GM19238 (cell line): Measurements from ENCODE around the gene STARD3.
A peak's percentile ranks its signal among the peaks of the same experiment; 100 is the strongest.
"Not testable (repeated sequence)": the region's sequence is repeated elsewhere in the genome, so short reads cannot be mapped to it uniquely, and the experiment has no call there.

ENCODE experiments used
- DNase-seq: peaks from one replicate; pipeline ENCODE4 v3.0.0; 2011; ENCODE audit warnings: low spot score; ENCODE audit not compliant: insufficient read length

The STARD3 gene

GRCh38 chr17:39636927-39637736 is at the start of gene STARD3:
STARD3 (plus strand) TSS chr17:39637144; CDS start chr17:39653532, 16,388 bp downstream.
- peak; percentile 98 for DNase-seq

DNA sequence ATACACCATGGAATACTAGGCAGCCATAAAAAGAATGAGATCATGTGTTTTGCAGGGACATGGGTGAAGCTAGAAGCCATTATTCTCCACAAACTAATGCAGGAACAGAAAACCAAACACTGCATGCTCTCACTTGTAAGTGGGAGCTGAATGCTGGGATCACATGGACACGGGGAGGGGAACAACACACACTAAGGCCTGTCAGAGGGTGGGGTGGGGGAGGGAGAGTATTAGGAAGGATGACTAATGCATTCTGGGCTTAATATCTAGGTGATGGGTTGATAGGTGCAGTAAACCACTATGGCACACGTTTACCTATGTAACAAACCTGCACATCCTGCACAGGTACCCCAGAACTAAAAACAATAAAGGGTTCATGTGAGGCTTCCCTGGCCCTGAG is 46.8 kb upstream of the STARD3 start:
- not testable (repeated sequence) for DNase-seq

GRCh38 chr17:39591958-39592954 is 44.7 kb upstream of the STARD3 start:
- DNase-seq = no peak

- DNase-seq = no peak
These were observed 43.6 kb upstream of the STARD3 start for GRCh38 chr17:39593371-39593770.

DNA sequence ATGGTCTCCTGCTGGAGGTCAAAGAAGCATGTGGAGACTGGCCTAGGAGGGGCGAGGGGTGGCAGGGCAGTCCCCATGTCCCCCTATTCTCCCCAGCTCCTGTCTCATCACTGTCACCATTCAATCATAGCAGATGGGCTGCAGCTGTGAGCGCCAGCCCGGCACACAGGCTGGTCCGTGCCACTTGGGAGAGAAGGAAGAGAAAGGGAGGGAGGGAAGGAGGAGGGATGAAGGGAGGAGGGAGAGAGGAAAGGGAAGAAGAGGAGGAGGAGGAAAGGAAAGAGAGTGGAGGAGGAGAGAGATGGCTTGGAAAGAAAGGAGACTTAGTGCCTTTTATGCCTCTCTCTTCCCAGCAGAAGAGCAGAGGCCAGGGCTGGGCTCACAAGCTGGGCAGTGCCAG is 41.6 kb upstream of the STARD3 start:
- DNase-seq = no peak

DNA sequence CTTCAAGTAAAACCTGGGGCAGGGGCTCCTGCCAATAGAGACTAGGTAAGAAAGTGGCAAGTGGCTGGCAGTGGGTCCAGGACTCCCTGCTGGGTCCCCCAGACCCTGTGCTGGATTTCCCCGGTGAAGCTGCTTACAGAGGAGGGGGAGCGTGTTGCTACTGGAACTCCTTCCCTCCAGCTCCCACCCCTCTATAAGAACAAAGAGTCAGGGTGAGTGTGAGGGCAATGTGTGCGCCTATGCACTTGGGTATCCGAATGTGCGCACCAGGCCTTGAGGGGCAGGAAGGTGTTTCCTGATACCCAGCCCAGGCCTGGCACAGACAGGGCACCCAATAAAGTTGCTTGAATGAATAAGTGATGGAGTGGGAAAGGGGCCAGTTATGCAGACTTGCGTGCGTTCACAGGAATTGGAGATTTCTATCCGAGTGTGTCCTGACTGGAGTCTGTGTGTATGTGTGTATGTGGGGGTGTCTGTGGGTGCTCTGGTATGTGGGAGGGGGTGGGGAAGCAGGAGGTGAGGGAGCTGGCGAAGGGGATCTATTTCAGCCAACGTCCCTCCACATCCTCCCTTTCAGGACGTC is 40.9 kb upstream of the STARD3 start:
- DNase-seq = no peak

DNA sequence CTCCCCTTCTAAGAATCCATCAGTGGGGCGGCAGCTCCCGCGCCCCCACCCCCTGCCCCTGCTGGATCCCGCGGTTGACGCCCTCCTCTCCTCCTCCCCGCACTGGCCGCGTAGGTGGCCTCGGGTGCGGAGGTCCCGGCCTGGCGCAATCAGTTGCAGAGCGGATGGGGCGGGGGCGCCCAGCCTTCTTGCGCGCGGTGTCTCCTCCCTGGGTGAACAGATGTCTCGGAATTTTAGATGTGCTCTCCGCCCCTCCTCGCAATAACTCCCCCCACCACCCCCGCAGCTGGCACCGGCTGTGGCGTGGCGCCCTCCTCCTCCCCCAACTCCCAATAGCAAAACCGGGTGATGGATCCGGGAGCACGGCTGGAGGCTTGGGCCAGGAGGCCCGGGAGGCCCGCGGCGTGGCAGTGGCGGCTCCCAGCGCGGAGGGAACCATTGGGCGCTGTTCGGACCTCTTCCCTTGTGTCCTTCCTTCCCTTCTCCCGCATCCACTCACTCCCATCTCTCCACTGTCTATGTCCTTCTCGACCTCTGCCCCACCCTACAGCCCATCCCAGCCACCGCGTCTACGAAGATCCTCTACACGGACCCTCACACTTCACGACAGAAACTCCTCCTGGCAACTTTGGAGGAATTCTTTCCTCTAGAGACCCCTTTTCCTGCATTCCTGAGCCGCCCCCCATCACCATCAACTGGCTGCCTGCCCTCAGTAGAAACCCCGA is 40.2 kb upstream of the STARD3 start:
- DNase-seq = no peak

DNA sequence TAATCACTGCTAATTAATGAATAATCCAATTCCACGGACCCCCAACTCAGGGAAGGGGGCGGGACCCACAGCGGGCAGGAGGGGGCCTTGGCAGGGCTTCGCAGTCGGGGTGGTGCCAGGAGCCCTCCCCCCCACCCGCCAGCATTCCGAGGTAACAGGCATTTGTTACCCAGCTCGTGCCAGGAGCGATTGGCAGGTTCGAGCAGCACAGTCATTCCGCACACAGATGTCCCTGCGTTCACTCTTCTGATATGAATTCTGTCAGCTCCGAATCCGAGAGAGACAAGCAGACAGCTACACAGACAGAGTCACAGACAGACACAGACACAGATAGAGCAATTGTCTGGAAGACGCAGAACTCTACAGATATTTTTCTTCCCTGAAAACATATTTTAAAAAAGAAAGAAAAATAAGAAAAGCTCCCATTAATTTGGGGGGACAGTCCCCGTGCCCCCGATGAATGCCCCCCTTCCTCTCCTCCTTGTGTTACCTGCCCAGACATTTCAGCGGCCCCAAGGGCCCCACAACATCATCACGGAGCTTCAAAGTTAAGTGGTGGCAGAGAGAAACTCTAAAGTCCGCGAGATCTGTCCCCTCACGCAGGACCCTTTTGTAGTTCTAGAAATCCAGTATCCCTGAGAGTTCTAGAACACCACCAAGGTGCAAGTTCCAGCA is 39.4 kb upstream of the STARD3 start:
- no peak for DNase-seq

DNA sequence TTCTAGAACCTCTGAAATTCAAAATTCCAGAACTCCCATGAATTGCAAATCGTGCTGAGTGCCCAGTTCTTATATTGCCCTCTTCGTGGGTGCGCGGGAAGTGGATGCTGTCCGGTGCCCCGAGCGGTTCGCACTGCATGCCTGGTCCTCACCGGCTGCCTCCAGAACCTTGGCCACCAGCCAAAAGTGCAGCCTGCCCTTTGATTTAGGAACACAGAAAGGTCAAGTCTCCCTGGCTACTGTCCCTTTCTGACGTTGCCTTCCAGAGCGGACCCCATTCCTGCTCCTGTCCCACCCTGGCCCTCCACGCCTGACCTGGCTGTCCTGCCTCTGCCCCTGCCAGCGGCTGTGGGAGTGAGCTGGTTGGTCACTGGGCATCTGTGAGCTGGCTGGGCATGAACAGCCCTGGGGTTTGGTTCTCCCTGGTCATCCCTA is 38.9 kb upstream of the STARD3 start:
- DNase-seq = no peak

DNA sequence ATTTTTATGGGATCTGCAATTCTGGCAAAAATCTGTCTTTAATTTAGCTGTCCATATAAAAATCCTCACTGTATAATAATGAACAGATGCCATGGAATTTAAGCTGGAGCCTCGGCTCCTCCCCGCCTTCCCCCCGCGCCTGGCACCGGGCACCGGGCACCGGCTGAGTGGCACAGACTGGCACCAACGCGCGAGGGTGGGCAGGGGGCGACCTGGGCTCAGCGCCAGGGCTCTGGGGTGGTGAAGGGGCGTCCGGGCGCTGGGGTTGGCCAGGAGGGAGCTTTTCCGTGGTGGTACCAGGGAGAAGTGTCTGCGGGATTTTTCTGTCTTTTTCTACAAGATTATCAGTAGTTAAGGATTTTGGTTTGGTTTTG is 38.3 kb upstream of the STARD3 start:
- DNase-seq = no peak

DNA sequence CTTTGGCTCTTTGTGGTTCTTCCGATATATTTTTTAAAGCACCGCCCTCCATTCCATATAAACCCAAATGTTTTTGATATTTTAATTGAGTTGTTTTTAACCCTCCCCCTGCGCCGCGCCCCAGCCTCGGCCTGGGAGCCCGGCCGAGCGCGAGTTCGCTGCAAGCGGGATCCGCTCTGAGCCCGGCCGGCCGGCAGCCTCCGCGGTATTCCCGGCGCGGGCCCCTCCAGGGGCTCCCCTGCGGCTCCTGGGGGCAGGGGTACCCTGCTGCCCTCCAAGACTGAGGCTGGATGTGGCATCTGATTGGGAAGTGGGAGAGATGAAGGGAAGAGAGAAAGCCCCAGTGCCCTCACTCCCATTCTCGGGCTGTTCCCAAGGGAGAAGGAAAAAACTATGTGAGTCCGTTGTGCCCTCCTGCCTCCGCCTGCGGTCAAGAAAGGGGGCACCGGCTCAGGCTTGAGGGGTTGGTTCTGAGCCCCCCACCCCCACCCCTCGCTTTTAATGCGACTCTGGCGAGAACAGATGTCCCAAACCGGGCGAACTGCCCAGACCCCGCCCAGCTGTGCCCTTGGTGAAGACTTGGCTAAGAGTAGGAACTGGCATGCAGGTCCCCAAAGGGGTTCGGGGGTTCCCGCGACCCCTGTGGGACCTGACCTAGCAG is 37.8 kb upstream of the STARD3 start:
- no peak for DNase-seq

DNA sequence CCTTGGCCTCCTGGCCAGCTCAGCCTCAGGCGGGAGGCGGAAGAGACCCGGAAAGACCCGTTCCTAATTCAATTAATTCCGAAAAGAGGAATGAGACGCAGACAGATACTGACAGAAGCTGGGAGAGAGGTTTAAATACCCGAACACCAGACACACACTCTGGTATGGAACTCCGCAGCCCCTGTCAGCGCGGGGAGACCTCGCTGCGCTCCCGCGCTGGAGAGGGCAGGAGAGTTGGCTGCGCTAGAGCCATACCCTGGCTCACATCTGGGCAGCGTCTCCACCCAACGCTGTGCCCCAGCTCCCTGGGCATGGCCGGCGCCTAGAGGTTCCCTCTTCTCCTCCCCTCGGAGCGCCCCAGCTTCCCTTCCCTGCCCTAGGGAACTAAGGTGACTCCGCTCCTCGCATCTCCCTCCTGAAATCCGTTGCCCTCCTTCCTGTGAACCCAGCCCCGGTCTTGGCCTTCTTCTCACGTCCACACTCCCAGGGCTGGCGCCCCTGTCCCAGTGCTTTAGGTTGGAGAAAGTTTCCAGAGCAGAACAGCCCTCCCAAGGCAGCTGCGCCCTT is 37.2 kb upstream of the STARD3 start:
- no peak for DNase-seq

DNA sequence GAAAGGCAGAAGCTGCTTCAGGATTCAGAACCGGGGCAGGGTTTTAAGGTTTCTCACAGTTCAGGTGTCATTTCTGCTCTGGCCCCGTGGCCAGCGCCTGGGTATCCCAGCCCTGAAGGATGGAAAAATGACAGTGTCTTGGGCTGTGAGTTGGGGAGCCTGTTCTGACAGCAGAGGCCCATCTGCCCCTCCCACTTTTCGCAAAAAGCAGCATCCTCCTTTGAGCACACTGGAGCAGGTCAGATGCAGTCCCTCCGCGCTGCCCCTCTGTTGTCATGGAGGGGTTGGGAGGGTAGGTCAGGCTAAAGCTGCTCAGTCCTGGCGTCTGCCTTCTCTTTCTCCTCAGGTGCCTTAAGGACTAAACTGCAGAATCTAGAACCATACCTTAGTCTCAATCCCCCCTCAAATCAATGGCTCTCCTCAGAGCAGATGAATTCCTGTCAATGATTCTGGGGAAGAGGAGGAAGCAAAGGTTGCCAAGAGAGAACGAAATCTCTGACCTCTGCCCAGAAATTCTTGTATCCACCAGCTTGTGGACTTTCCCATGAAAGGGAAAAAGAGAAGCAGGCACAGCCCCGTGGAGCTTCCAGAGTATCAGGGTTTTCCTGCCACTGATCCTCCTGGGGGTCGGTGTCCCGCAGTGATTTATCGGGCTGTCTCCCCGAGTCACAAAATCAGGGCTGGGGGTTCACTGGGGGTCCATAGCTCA is 36.5 kb upstream of the STARD3 start:
- no peak for DNase-seq

- DNase-seq = no peak
These were observed 35.8 kb upstream of the STARD3 start for GRCh38 chr17:39600997-39601597.

- no peak for DNase-seq
These were observed 35.0 kb upstream of the STARD3 start for GRCh38 chr17:39601758-39602532.

DNA sequence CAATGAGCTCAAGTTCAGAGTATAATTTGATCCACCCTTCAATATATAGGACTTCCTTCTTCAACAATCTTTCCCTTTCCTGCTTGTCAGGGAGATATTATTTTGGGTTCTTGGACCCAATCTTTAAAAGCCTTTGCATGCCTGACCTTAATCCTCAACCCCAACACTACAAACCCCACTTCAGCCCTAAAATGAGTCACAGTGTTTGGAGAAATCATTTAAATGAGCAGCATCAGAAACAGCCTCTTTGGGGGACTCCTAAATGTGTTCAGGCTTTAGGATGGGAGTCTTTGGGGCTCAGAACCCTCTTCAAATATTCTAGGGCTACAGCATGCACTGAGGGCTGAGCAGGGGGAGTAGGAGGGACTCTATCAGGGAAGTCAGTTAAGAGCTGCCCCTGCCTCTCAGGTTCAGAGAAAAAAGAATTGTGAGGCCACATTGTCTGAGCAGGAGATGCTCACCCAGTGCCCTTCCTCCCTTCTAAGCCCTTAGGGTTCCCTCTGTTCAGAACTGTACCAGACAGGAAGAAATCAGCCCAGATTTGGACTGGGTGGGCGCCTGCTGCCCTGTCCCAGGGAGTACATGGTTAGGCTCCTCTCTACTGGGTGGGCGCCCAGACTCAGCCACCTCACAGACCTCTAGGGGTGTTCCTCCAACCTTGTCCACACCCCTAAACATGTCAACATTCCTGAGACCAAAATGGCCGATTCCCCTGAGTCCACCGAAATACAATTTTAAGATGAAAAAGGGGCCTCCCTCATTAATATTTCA is 34.2 kb upstream of the STARD3 start:
- no peak for DNase-seq
